ENCODE results near the gene CEP164.

DNA sequence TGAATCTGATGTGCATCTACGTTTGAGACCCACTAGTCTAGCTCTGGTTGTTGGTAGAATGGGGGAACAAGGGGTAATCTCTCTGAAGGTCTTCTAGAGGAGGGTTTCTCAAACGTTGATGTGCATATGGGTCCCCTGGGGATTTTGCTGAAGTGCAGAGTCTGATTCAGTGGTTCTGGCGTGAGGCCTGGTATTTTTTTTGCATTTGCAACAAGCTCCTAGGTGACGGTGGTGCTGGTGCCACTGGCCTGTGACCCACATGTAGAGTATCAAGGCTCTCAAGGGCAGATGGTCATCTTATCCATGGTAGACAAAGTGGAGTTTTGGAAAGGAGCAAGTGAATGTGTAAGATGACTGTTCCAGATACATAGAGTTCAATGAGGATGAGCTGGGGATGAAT is 97.1 kb downstream of the CEP164 start:
- TF ChIP-seq, protein P1, sequence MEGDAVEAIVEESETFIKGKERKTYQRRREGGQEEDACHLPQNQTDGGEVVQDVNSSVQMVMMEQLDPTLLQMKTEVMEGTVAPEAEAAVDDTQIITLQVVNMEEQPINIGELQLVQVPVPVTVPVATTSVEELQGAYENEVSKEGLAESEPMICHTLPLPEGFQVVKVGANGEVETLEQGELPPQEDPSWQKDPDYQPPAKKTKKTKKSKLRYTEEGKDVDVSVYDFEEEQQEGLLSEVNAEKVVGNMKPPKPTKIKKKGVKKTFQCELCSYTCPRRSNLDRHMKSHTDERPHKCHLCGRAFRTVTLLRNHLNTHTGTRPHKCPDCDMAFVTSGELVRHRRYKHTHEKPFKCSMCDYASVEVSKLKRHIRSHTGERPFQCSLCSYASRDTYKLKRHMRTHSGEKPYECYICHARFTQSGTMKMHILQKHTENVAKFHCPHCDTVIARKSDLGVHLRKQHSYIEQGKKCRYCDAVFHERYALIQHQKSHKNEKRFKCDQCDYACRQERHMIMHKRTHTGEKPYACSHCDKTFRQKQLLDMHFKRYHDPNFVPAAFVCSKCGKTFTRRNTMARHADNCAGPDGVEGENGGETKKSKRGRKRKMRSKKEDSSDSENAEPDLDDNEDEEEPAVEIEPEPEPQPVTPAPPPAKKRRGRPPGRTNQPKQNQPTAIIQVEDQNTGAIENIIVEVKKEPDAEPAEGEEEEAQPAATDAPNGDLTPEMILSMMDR (IDR thresholded peaks at IDR 0.05): no peak
- no peak for TF ChIP-seq POLR2AphosphoS5 (IDR thresholded peaks at IDR 0.05; ENCODE audit: low read depth, low read length)
- TF ChIP-seq EP300 (IDR thresholded peaks at IDR 0.05; ENCODE audit: borderline replicate concordance in 1 of 2, low read depth in 1 of 2, low read length in 1 of 2): no peak
- TF ChIP-seq NRF1 (IDR thresholded peaks at IDR 0.05; ENCODE audit: low read depth, low read length): no peak
- TF ChIP-seq GABPA (IDR thresholded peaks at IDR 0.05; ENCODE audit: low read depth): no peak
- TF ChIP-seq TAF1 (IDR thresholded peaks at IDR 0.05; ENCODE audit: borderline replicate concordance, low read depth, low read length): no peak
- TF ChIP-seq SIN3A (IDR thresholded peaks at IDR 0.05; ENCODE audit: borderline replicate concordance, low read depth, low read length): no peak
- TF ChIP-seq SMC3 (IDR thresholded peaks at IDR 0.05; ENCODE audit: low read depth, low read length): no peak
- no peak for TF ChIP-seq FOXJ3 (CRISPR knock-in tag; IDR thresholded peaks at IDR 0.05)
- TF ChIP-seq JUND (IDR thresholded peaks at IDR 0.05): no peak
- no peak for TF ChIP-seq NFIC (IDR thresholded peaks at IDR 0.05; ENCODE audit: borderline replicate concordance)
- no peak for TF ChIP-seq MXI1 (IDR thresholded peaks at IDR 0.05; ENCODE audit: low read depth, low read length)
